ENCODE measurements around the gene APLNR.

The APLNR gene

GRCh38 chr11:57217053-57217452, 20.0 kb downstream of the APLNR start:
- no peak for DNase-seq (ENCODE audit: low spot score)

GRCh38 chr11:57216463-57216862, 20.6 kb downstream of the APLNR start:
- DNase-seq (ENCODE audit: low spot score) = no peak

GRCh38 chr11:57214494-57214893, 22.6 kb downstream of the APLNR start:
- no peak for DNase-seq (ENCODE audit: low spot score)

DNA sequence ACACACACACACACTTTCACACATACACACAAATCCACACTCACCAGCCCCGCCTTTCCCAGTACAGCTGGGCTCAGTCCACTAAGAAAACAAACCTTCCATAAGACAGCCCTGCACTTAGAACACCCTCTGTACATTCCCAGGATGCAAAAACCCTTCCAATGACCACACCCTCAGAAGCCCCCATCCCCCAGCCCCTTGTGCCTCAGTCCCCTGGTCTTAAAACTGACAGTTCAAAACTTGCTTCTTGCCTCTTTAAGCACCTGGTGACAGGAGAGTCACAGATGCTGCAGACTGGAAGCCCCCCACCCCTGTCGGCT, 23.0 kb downstream of the APLNR start:
- no peak for DNase-seq (ENCODE audit: low spot score)

DNA sequence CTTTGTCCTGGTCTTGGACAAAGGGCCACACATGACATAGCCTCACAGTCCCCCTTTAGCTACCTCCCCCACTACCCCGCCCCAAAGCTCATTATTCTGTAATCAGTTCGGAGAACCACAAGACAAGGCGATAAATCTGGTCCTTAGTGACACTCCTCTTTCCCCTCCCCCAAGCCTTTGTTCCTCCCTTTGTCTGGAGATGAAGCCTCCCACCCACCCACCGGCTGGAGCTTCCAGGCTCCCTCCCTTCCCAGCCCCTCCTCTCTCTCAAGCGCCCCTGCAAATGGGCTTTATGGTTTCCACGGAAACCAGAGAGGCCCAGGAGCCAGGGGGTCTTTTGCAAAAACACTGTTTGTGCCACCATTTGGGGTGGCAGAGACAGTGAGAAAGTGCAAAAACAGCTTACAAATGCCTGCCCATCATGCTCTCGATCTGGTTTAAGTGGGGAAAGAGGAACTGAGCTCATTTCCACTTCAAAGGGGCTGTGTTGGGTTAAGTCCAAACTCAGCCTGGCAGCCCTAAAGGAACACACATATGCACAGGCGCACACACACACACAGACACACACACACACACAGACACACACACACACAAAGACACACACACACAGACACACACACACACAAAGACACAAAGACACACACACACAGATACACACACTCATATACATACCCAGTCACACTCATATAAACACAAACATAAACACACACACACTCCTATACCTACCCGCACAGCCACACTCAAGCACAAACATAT, 23.5 kb downstream of the APLNR start:
- no peak for DNase-seq (ENCODE audit: low spot score)

- DNase-seq (ENCODE audit: low spot score) = no peak
Measured at GRCh38 chr11:57210781-57211180, 26.3 kb downstream of the APLNR start.

- DNase-seq (ENCODE audit: low spot score) = no peak
Measured at GRCh38 chr11:57207168-57207567, 29.9 kb downstream of the APLNR start.

DNA sequence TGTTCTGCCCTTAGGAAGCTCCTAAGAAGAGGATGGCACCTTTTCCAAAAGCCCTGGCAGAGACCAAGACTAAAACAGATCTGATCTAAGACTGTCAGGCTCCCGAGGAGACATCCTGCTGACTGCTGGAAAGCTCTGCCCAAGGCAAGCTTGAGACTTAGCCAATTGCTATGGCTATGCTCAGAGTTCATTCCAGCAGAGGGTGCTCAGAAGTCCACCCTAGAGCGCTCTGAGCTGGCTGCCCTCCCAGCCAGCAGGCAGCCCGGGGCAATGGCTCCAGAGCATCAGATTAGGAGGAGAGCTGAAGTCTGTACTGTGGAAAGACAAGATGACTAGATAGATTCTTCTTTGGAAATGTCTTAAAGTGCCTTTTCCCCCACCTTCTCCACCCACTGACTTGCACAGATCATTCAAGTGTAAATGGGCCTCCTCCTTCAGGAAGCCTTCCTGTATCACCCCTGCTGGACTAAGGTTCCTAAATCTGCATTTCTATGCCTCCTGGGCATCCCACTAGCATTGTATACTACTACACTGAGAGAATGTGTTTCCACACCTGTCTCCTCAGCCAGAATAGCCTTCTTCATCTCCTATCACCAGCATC, 31.9 kb downstream of the APLNR start:
- DNase-seq (ENCODE audit: low spot score) = no peak

- DNase-seq (ENCODE audit: low spot score) = no peak
Measured at GRCh38 chr11:57203882-57204480, 33.1 kb downstream of the APLNR start.

GRCh38 chr11:57203359-57203758, 33.7 kb downstream of the APLNR start:
- no peak for DNase-seq (ENCODE audit: low spot score)

DNA sequence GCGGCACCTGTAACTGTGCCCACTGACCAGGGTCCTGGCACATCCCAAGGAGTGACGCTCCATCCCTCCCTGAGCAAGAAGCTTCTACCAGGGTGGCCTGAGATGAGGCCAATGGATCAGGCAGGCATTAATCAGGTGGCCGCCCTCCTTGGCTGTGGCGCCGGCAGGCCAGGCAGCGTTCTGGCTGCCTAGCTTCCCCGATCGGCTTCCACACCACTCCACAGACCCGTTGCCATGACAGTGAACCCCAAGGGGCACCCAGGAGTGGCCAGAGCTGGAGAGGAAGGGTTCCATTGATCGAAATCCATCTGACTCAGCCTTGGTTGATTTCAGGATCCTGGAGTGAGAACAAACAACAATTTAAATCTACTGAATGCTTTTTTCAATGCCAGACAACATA, 34.8 kb downstream of the APLNR start:
- DNase-seq (ENCODE audit: low spot score) = no peak

DNA sequence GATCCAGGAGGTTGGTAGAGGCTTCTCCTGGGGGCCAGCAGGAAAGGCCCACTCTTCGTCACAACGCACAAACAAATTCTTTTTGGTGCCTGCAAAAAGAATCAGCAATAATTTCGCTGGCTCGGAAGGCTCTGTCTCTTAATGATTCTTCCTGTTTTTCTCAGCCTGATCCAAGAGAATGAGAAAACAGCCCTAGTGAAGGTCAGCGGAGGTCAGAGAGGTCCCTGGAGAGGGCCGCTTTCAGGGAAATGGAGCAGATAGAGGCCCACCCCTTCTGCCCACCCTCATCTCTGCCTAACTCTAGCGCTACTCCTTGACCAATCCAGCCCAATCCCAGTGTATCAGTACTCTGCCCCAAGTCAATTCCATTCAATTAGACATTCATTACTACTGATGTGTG, 36.1 kb downstream of the APLNR start:
- DNase-seq (ENCODE audit: low spot score) = no peak

GRCh38 chr11:57199330-57199729, 37.7 kb downstream of the APLNR start:
- no peak for DNase-seq (ENCODE audit: low spot score)

GRCh38 chr11:57197762-57198161, 39.3 kb downstream of the APLNR start:
- DNase-seq (ENCODE audit: low spot score) = no peak

DNA sequence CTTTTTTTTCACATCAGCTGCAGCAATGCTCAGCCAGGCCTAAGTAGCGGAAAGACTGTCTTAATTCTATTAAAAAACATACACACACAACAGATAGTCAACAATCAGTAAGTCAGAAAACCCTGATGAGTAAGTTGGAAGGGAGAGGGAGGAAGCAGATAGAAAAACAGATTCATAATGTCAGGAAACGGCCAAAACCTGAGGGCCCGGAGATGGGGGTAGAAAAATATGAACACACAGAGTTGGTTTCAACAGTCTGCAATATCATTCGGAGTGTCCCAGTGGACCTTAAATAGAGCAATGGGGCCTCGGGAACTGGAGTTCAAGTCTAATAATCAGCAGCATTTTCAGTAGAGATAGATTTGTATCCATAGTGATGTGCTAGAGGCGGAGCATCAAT, 40.5 kb downstream of the APLNR start:
- DNase-seq (ENCODE audit: low spot score) = no peak

GRCh38 chr11:57192316-57192715, 44.7 kb downstream of the APLNR start:
- no peak for DNase-seq (ENCODE audit: low spot score)

DNA sequence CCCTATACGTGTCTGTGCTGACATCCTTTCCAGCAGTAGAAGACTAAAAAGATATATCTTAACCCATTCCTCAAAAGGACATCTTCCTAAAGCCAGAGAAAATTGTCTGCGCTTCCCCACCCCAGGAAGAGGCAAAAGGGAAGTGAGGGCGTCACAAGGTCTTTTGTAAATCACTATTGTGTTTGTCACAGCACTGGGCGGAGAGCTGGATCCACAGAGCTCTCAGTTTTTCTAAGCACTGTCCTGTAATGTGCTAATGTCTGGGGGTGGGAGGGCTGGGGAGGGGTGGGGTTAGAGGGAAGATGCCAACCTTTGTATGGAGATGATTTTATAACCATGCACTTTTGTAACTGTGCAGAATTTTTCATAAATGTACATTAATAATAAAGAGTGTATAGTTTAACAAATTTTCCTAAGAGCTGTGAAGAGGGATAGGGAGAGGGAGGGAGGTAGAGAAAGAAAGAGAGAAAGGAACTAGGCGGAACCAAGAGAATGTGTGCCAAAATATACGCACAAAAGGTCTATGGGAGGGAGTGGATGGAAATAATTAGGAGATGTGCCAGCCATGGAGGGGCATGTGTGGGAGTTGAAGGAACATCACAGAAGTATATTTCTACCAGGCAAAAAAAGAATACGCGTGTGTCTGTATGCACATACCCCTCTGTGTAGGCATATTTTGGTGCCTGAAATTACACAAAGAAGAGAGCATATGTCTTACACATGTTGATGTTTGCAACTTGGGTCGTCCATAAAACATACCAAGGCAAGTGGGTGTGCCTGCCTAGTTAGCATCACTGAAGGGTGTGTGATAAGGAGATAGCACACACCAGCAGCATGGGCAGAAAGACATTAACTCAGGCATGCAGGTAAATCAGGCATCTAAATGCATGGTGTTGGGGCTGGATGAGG, 45.5 kb downstream of the APLNR start:
- no peak for DNase-seq (ENCODE audit: low spot score)

DNA sequence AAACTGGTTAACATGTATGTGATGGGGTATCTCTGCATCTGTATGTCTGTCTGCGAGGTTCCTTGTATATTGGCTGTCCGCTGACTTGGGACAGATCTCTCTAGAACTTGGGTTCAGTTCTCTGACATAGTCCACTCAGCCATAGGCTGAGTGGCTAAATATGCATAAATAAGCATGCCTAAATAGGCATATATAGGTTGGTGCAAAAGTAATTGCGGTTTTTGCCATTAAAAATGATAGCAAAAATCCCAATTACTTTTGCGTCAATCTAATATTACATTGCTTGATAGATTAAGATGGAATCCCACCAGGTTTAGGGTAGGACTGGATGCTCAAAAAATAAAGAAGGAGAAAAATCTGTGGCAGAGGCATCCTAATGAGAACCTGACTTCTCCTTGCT, 46.5 kb downstream of the APLNR start:
- DNase-seq (ENCODE audit: low spot score) = no peak
